ENCODE results near the gene TFF3.

GRCh38 chr21:42337830-42338728, 22.9 kb upstream of the TFF3 start:
- TF ChIP-seq POLR2A (IDR thresholded peaks at IDR 0.05; ENCODE audit: low read length) (no peak), GATA1 (IDR thresholded peaks at IDR 0.05; ENCODE audit: low read depth, low read length) (no peak)

Measured in erythroblast (primary cell).